GM12878 (cell line): ENCODE measurements around the gene CREB3L1.

ENCODE experiments used
- JUND ChIP-seq: IDR thresholded peaks from 2 replicates; pipeline ENCODE4 v1.6.1; 2012; ENCODE audit warnings: low read depth, mild to moderate bottlenecking, low read length, improper control_type of control experiment, moderate library complexity
- NR2C2 ChIP-seq: IDR thresholded peaks from 2 replicates; pipeline ENCODE4 v1.6.1; 2011; ENCODE audit warnings: borderline replicate concordance, low read depth; ENCODE audit not compliant: control insufficient read depth, insufficient read length
- POLR2A ChIP-seq: IDR thresholded peaks from 2 replicates; pipeline ENCODE4 v1.6.1; 2011; ENCODE audit warnings: low read depth, mild to moderate bottlenecking, low read length
- RCOR1 ChIP-seq: conservative IDR thresholded peaks from 2 replicates; pipeline ENCODE4 v1.6.1; 2012; ENCODE audit warnings: low read depth, low read length, improper control_type of control experiment
- TF ChIP-seq, protein P1 (sequence below): IDR thresholded peaks from 2 replicates; pipeline ENCODE4 v1.6.1; 2011; ENCODE audit warnings: borderline replicate concordance, low read depth, mild to moderate bottlenecking, moderate library complexity, low read length; ENCODE audit not compliant: insufficient read depth, poor library complexity, severe bottlenecking
- TF ChIP-seq, protein P2 (sequence below): IDR thresholded peaks from 2 replicates; pipeline ENCODE4 v1.6.1; 2011; ENCODE audit warnings: mild to moderate bottlenecking, low read depth, low read length, moderate library complexity; ENCODE audit not compliant: insufficient replicate concordance
- TF ChIP-seq, protein P3 (sequence below), 3 experiments: IDR thresholded peaks in 2 of 3; conservative IDR thresholded peaks in 1 of 3; 2 replicates each; pipeline ENCODE4 v1.5.1; 2011; ENCODE audit warnings: low read depth in 3 of 3, low read length in 3 of 3, mild to moderate bottlenecking in 3 of 3, control low read depth in 2 of 3, moderate library complexity in 2 of 3, inconsistent platforms in 1 of 3, mixed read lengths in 1 of 3; ENCODE audit not compliant: control insufficient read depth in 2 of 3, insufficient read depth in 1 of 3; ENCODE audit errors: extremely low read depth in 1 of 3
- TF ChIP-seq, protein P4 (sequence below): IDR thresholded peaks from 2 replicates; pipeline ENCODE4 v1.6.1; 2011; ENCODE audit warnings: low read depth, mild to moderate bottlenecking, low read length, moderate library complexity, borderline replicate concordance; ENCODE audit errors: extremely low read depth

DNA sequence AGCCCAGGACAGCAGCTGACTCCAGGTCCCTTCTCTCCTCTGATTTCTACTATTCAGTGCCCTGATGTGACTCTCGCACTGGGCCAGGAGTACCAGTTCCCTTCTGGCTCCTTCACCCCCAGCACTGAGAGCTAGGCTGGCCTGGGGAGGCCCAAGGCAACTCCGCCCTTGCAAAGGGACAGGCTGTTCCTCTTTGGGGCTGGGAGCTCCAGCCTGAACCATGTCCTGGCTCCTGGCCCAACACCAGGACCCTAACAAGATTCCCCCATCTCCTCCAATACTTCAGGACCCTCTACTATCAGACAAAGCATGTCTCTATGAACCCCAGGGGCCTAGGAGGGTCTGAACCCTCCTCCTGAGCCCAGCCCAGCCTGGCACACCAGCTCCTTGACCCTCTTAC lies 12.5 kb downstream of the CREB3L1 start:
- no peak for TF ChIP-seq RCOR1
- TF ChIP-seq, protein P1, sequence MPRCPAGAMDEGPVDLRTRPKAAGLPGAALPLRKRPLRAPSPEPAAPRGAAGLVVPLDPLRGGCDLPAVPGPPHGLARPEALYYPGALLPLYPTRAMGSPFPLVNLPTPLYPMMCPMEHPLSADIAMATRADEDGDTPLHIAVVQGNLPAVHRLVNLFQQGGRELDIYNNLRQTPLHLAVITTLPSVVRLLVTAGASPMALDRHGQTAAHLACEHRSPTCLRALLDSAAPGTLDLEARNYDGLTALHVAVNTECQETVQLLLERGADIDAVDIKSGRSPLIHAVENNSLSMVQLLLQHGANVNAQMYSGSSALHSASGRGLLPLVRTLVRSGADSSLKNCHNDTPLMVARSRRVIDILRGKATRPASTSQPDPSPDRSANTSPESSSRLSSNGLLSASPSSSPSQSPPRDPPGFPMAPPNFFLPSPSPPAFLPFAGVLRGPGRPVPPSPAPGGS = no peak
- no peak for TF ChIP-seq POLR2A
- TF ChIP-seq, protein P2, sequence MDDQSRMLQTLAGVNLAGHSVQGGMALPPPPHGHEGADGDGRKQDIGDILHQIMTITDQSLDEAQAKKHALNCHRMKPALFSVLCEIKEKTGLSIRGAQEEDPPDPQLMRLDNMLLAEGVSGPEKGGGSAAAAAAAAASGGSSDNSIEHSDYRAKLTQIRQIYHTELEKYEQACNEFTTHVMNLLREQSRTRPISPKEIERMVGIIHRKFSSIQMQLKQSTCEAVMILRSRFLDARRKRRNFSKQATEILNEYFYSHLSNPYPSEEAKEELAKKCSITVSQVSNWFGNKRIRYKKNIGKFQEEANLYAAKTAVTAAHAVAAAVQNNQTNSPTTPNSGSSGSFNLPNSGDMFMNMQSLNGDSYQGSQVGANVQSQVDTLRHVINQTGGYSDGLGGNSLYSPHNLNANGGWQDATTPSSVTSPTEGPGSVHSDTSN = no peak
- TF ChIP-seq NR2C2 = no peak
- no peak for TF ChIP-seq JUND
- TF ChIP-seq, protein P3, sequence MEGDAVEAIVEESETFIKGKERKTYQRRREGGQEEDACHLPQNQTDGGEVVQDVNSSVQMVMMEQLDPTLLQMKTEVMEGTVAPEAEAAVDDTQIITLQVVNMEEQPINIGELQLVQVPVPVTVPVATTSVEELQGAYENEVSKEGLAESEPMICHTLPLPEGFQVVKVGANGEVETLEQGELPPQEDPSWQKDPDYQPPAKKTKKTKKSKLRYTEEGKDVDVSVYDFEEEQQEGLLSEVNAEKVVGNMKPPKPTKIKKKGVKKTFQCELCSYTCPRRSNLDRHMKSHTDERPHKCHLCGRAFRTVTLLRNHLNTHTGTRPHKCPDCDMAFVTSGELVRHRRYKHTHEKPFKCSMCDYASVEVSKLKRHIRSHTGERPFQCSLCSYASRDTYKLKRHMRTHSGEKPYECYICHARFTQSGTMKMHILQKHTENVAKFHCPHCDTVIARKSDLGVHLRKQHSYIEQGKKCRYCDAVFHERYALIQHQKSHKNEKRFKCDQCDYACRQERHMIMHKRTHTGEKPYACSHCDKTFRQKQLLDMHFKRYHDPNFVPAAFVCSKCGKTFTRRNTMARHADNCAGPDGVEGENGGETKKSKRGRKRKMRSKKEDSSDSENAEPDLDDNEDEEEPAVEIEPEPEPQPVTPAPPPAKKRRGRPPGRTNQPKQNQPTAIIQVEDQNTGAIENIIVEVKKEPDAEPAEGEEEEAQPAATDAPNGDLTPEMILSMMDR (IDR thresholded peaks at IDR 0.05 in 2 of 3, conservative IDR thresholded peaks at IDR 0.05 in 1 of 3; ENCODE audit: control insufficient read depth in 2 of 3, extremely low read depth in 1 of 3, insufficient read depth in 1 of 3, low read depth in 3 of 3, low read length in 3 of 3) = no peak
- TF ChIP-seq, protein P4, sequence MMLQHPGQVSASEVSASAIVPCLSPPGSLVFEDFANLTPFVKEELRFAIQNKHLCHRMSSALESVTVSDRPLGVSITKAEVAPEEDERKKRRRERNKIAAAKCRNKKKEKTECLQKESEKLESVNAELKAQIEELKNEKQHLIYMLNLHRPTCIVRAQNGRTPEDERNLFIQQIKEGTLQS = no peak
